ENCODE data around the gene PLA2G4D. TPM values are rescaled to one million over a fixed set of nuclear protein-coding genes. Genes with fewer than 3 reads are reported as not detected.

Gene PLA2G4D
- total and polyA plus RNA-seq, 10 of the 15 experiments (the other 5 are each of a cell fraction or from before 2014, with no cell fraction given): 0.03 TPM; not detected in 9

DNA sequence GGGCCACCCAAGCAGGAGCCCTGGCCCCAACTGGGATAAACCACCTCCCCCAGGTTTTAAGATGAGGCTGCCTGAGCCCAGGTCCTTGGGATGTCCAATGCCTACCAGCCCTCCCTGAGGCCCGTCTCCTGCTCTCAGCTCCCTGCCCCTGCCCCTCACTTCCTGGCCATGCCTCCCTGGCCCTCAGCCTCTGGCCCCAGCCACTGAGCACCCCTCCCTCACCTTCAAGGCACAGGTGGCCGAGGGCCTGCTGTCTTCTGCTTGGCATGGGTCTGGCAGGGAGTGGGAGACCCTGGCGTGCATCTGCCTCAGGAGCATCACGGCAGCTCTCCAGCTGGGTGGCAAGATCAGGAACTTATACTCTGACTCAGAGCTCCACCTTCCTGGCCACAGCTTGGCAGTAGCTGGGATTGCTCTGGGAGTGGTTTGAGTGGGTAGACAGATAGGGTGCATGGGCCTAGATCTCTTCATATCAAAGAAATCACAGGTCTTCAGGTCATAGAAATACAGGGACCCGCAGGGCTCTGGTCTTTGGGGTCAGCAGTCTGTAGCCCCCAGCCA lies 73.6 kb downstream of the PLA2G4D start, which contains the start of gene PLA2G4E:
PLA2G4E (minus strand) TSS at position 330 of the 561 bp plus-strand sequence; CDS start at position 318, 12 bp downstream.
- no peak for TF ChIP-seq RAD21 (IDR thresholded peaks at IDR 0.05; ENCODE audit: insufficient read depth, low read depth, low read length)
- TF ChIP-seq ZZZ3 (IDR thresholded peaks at IDR 0.05; ENCODE audit: control insufficient read depth, insufficient read length, low read depth): no peak
- TF ChIP-seq CREB1 (IDR thresholded peaks at IDR 0.05; ENCODE audit: low read depth): no peak
- TF ChIP-seq SMAD1 (IDR thresholded peaks at IDR 0.05; ENCODE audit: low read depth, partially characterized antibody): no peak
- TF ChIP-seq GABPA (IDR thresholded peaks at IDR 0.05; ENCODE audit: low read depth): no peak
- TF ChIP-seq DPF2 (IDR thresholded peaks at IDR 0.05): no peak
- no peak for TF ChIP-seq MXI1 (IDR thresholded peaks at IDR 0.05; ENCODE audit: low read depth, low read length)
- no peak for TF ChIP-seq FOS (IDR thresholded peaks at IDR 0.05; ENCODE audit: borderline replicate concordance, extremely low read depth, insufficient read length)
- no peak for TF ChIP-seq EGR1 (IDR thresholded peaks at IDR 0.05; ENCODE audit: borderline replicate concordance in 1 of 2, low read depth in 2 of 2, low read length in 2 of 2)
- TF ChIP-seq ATF7 (IDR thresholded peaks at IDR 0.05; ENCODE audit: low read depth): no peak
- in situ Hi-C loops (cut with MboI) (no loop called here), intact Hi-C loops (cut with micrococcal nuclease; ENCODE audit: unreplicated experiment) (no loop called here)
- POLR2A ChIA-PET: no interaction called here
- H3K36me3 ChIP-seq (ENCODE audit: control insufficient read depth in 2 of 2, insufficient read depth in 2 of 2, low read length in 1 of 2): no peaks in the 10 kb centered on the region
- no peak within 1 kb of the TSS for H3K4me2 ChIP-seq (ENCODE audit: control insufficient read depth, insufficient read depth)
- no peaks in the 10 kb centered on the region for H3K79me2 ChIP-seq (ENCODE audit: control insufficient read depth, insufficient read depth, low read length)
- DNase-seq (ENCODE audit: low read depth, low spot score): no peak
- H3K27me3 ChIP-seq (replicated peaks in 1 of 2; ENCODE audit: control insufficient read depth in 2 of 2, insufficient read depth in 2 of 2, low read length in 1 of 2): no peaks in the 10 kb centered on the region; a peak in 1 of 4 replicates
- SMC1A ChIA-PET (ENCODE audit: uncharacterized antibody, unreplicated experiment): no interaction called here
- H3K4me3 ChIP-seq: no peak within 1 kb of the TSS
- WGBS (ENCODE audit: insufficient coverage, insufficient replicate concordance, low lambda C conversion rate, missing lambda C conversion rate): 39% methylated on average over 5 of the region's 5 CpGs
- RAD21 ChIA-PET (ENCODE audit: unreplicated experiment): no interaction called here
- no peaks in the 10 kb centered on the region for H3K4me1 ChIP-seq (ENCODE audit: control insufficient read depth, insufficient read depth, low read length)
- H3K27ac ChIP-seq (ENCODE audit: control insufficient read depth, insufficient read depth): no peak within 1 kb of the TSS
- no peaks in the 10 kb centered on the region for H4K20me1 ChIP-seq (ENCODE audit: control insufficient read depth, insufficient read depth)
- CTCF ChIA-PET: no interaction called here
- ATAC-seq: no peak
- no peak within 1 kb of the TSS for H3K9ac ChIP-seq (ENCODE audit: control insufficient read depth, insufficient read depth, low read length)
- no peaks in the 10 kb centered on the region; the same call in 2 of the 3 replicates for H3K9me3 ChIP-seq (replicated peaks; ENCODE audit: control insufficient read depth, insufficient read depth, low read length)
- FAIRE-seq: no peak
- H2AFZ ChIP-seq (ENCODE audit: control insufficient read depth, low read depth, low read length): no peak within 1 kb of the TSS
- no TSS peak for BruUV-seq (replicated peaks)

Data from GM12878 (cell line).